SK-N-SH (cell line): ENCODE results near the gene FBXO3. TPM values are rescaled to one million over a fixed set of nuclear protein-coding genes. Genes with fewer than 3 reads are reported as not detected.
A peak's percentile ranks its signal among the peaks of the same experiment; 100 is the strongest.

ENCODE experiments used
- CTCF ChIA-PET: fragments of 300-600, 350-600 bp; formaldehyde crosslinking; extraction: SDS; loops from one replicate; lab custom pipeline; 2021; lab: Yijun Ruan, JAX
- POLR2A ChIA-PET: fragments of 350-600 bp; sonication (Branson Sonifier 250); formaldehyde crosslinking; extraction: SDS; loops from one replicate; lab custom pipeline; 2020; ENCODE audit warnings: antibody characterized with exemption, inconsistent platforms; lab: Yijun Ruan, JAX
- DNase-seq: peaks from one replicate; pipeline ENCODE4 v3.0.0; 2012
- H2AFZ ChIP-seq: fragments of 200-600 bp; sonication (generic); 2 replicates; pipeline ENCODE4 v1.8.1; 2016; ENCODE audit warnings: antibody characterized with exemption, mild to moderate bottlenecking, low read depth
- H3F3A ChIP-seq: fragments of 200-600 bp; sonication (generic); replicated peaks from 2 replicates; pipeline ENCODE3; 2016; ENCODE audit warnings: antibody characterized with exemption, mild to moderate bottlenecking; ENCODE audit not compliant: insufficient read depth
- H3K27ac ChIP-seq, 2 experiments: fragments of 200-500 bp in 1 of 2; fragments of 200-600 bp in 1 of 2; sonication (Bioruptor generic) in 1 of 2; sonication (generic), shearing (Covaris generic) in 1 of 2; 2 replicates each; pipeline versions ENCODE4 v1.5.1 to v1.6.1; 2014 to 2016; ENCODE audit warnings: low read depth in 2 of 2, inconsistent platforms in 1 of 2, low read length in 1 of 2, mild to moderate bottlenecking in 1 of 2, mixed read lengths in 1 of 2
- H3K27me3 ChIP-seq: fragments of 200-600 bp; sonication (generic), shearing (Covaris generic); 2 replicates; pipeline ENCODE4 v1.6.1; 2016; ENCODE audit warnings: mixed run types; ENCODE audit not compliant: insufficient read depth
- H3K36me3 ChIP-seq, 2 experiments: fragments of 200-500 bp in 1 of 2; fragments of 200-600 bp in 1 of 2; sonication (Bioruptor generic) in 1 of 2; sonication (generic) in 1 of 2; replicated peaks in 1 of 2; 2 replicates each; pipeline versions ENCODE3 to v1.5.1; 2014 to 2016; ENCODE audit warnings: low read length in 1 of 2, mild to moderate bottlenecking in 1 of 2; ENCODE audit not compliant: insufficient read depth in 2 of 2, control insufficient read depth in 1 of 2
- H3K4me1 ChIP-seq, 2 experiments: fragments of 200-500 bp in 1 of 2; fragments of 200-600 bp in 1 of 2; sonication (Bioruptor generic) in 1 of 2; sonication (generic), shearing (Covaris generic) in 1 of 2; 2 replicates each; pipeline versions ENCODE4 v1.5.1 to v1.6.1; 2014 to 2016; ENCODE audit warnings: low read depth in 1 of 2, low read length in 1 of 2, mixed run types in 1 of 2; ENCODE audit not compliant: insufficient read depth in 2 of 2, control insufficient read depth in 1 of 2
- H3K4me2 ChIP-seq: fragments of 200-600 bp; sonication (generic), shearing (Covaris generic); 2 replicates; pipeline ENCODE4 v1.6.1; 2017; ENCODE audit warnings: mixed run types
- H3K4me3 ChIP-seq, 2 experiments: fragments of 200-500 bp in 1 of 2; fragments of 200-600 bp in 1 of 2; sonication (Bioruptor generic) in 1 of 2; sonication (generic), shearing (Covaris generic) in 1 of 2; 2 replicates each; pipeline versions ENCODE4 v1.5.1 to v1.8.1; 2014 to 2016; ENCODE audit warnings: low read depth in 2 of 2, inconsistent platforms in 1 of 2, low read length in 1 of 2, mild to moderate bottlenecking in 1 of 2, mixed read lengths in 1 of 2, moderate library complexity in 1 of 2
- H3K79me2 ChIP-seq: fragments of 200-600 bp; sonication (generic); 2 replicates; pipeline ENCODE4 v1.8.1; 2017; ENCODE audit warnings: mild to moderate bottlenecking; ENCODE audit not compliant: insufficient read depth
- H3K9ac ChIP-seq: fragments of 200-600 bp; sonication (generic); 2 replicates; pipeline ENCODE4 v1.6.1; 2017; ENCODE audit warnings: mixed run types
- H3K9me2 ChIP-seq: fragments of 200-600 bp; sonication (generic); 2 replicates; pipeline ENCODE4 v1.6.1; 2017; ENCODE audit warnings: mixed run types
- H3K9me3 ChIP-seq: fragments of 200-600 bp; sonication (generic); 2 replicates; pipeline ENCODE4 v1.6.1; 2017; ENCODE audit warnings: mixed run types, mild to moderate bottlenecking, moderate library complexity
- H4K20me1 ChIP-seq: fragments of 200-600 bp; sonication (generic); 2 replicates; pipeline ENCODE4 v1.6.1; 2017; ENCODE audit warnings: mild to moderate bottlenecking, mixed run types; ENCODE audit not compliant: insufficient read depth
- CHD2 ChIP-seq: fragments of 150-350 bp; IDR thresholded peaks from 2 replicates; pipeline ENCODE4 v1.6.1; 2018; ENCODE audit warnings: low read length; ENCODE audit not compliant: partially characterized antibody
- CTCF ChIP-seq: fragments of 200-600 bp; sonication (generic); IDR thresholded peaks from 2 replicates; pipeline ENCODE4 v1.6.1; 2017; ENCODE audit warnings: antibody characterized with exemption, mild to moderate bottlenecking, moderate library complexity
- ELF1 ChIP-seq: IDR thresholded peaks from 2 replicates; pipeline ENCODE4 v1.4.0; 2012
- EZH2phosphoT487 ChIP-seq: fragments of 200-600 bp; sonication (generic); IDR thresholded peaks from 2 replicates; pipeline ENCODE4 v1.6.1; 2017; ENCODE audit warnings: low read depth, mixed run types, mild to moderate bottlenecking, antibody characterized with exemption, moderate library complexity, borderline replicate concordance
- FOXM1 ChIP-seq: IDR thresholded peaks from 2 replicates; pipeline ENCODE4 v1.4.0; 2012; ENCODE audit warnings: low read depth, mild to moderate bottlenecking
- GABPA ChIP-seq: IDR thresholded peaks from 2 replicates; pipeline ENCODE4 v1.4.0; 2012; ENCODE audit warnings: low read depth, mild to moderate bottlenecking
- JUND ChIP-seq: IDR thresholded peaks from 2 replicates; pipeline ENCODE4 v1.4.0; 2012
- MAX ChIP-seq: IDR thresholded peaks from 2 replicates; pipeline ENCODE4 v1.4.0; 2012; ENCODE audit warnings: low read depth
- NFIC ChIP-seq: IDR thresholded peaks from 2 replicates; pipeline ENCODE4 v1.4.0; 2012; ENCODE audit warnings: borderline replicate concordance
- POLR2AphosphoS5 ChIP-seq: IDR thresholded peaks from 2 replicates; pipeline ENCODE4 v1.6.1; 2012; ENCODE audit warnings: low read depth, low read length
- RAD21 ChIP-seq: IDR thresholded peaks from 2 replicates; pipeline ENCODE4 v1.6.1; 2012; ENCODE audit warnings: mild to moderate bottlenecking, low read length
- RCOR1 ChIP-seq: fragments of 150-350 bp; IDR thresholded peaks from 2 replicates; pipeline ENCODE4 v1.6.1; 2017; ENCODE audit warnings: antibody characterized with exemption, low read length
- REST ChIP-seq: IDR thresholded peaks from 2 replicates; pipeline ENCODE4 v1.6.1; 2012; ENCODE audit warnings: mild to moderate bottlenecking, low read depth, low read length, moderate library complexity
- RFX5 ChIP-seq: IDR thresholded peaks from 2 replicates; pipeline ENCODE4 v1.6.1; 2012; ENCODE audit warnings: mild to moderate bottlenecking, improper control_type of control experiment, low read length
- RXRA ChIP-seq: IDR thresholded peaks from 2 replicates; pipeline ENCODE4 v1.4.0; 2012; ENCODE audit warnings: low read depth, mild to moderate bottlenecking, borderline replicate concordance
- SIN3A ChIP-seq: IDR thresholded peaks from 2 replicates; pipeline ENCODE4 v1.6.1; 2012; ENCODE audit warnings: low read depth, mild to moderate bottlenecking, low read length, moderate library complexity, borderline replicate concordance
- SMC3 ChIP-seq: IDR thresholded peaks from 2 replicates; pipeline ENCODE4 v1.6.1; 2012; ENCODE audit warnings: low read depth, low read length, improper control_type of control experiment
- TCF12 ChIP-seq: IDR thresholded peaks from 2 replicates; pipeline ENCODE4 v1.4.0; 2012
- USF1 ChIP-seq: IDR thresholded peaks from 2 replicates; pipeline ENCODE4 v1.4.0; 2012; ENCODE audit warnings: low read depth, borderline replicate concordance
- ZBTB33 ChIP-seq: IDR thresholded peaks from 2 replicates; pipeline ENCODE4 v1.4.0; 2012; ENCODE audit warnings: low read depth, borderline replicate concordance
- WGBS: methylation state at CpG from one replicate; pipeline ENCODE4 v1.1.6; 2017; ENCODE audit warnings: low lambda C conversion rate; 5-methylcytosine and 5-hydroxymethylcytosine counted together
- polyA plus RNA-seq, 3 experiments: library from polyadenylated mRNA; depleted of rRNA; stranded (reverse); fragments of >200 nt; gene quantifications; 2 replicates each; pipeline ENCODE4 v1.2.3, GENCODE V29; 2012

The FBXO3 gene
- polyA plus RNA-seq, 1 of the 3 experiments (the other 2 are of a cell fraction) = 17.9 TPM

- no peak overlapping the region for H3K27ac ChIP-seq
- no peaks in the 10 kb centered on the region for H4K20me1 ChIP-seq
- 23% methylated on average over 12 of the region's 12 CpGs for WGBS
- ChIA-PET POLR2A (no interaction called here), CTCF (interaction anchor here (0.6 to 8.2 kb wide), 42 partner anchors 10 to 646 kb away, joined by 3 to 213 read pairs (median 4); partner anchors contain the start of gene FBXO3)
- H3K4me1 ChIP-seq = no peaks in the 10 kb centered on the region; a peak in 2 of 4 replicates
- H3K9me2 ChIP-seq = no peaks in the 10 kb centered on the region
- H3F3A ChIP-seq = no peaks in the 10 kb centered on the region
- peak overlapping the region; percentile 25; the same call in 1 of the 2 replicates for H2AFZ ChIP-seq
- no peak overlapping the region for H3K9ac ChIP-seq
- TF ChIP-seq RAD21 (peak; percentile 83), TCF12 (no peak), REST (no peak), CHD2 (no peak), USF1 (no peak), ZBTB33 (no peak), EZH2phosphoT487 (no peak), POLR2AphosphoS5 (no peak), GABPA (no peak), NFIC (no peak), ELF1 (no peak), RFX5 (no peak), JUND (no peak), FOXM1 (no peak), SIN3A (no peak), MAX (no peak), RCOR1 (0 out of 2 replicates have a peak, but pooled peaks have one; percentile 21), RXRA (no peak), SMC3 (peak; percentile 71), CTCF (peak; percentile 88)
- TF ChIP-seq, all 33 proteins: peak for 4
- Histone ChIP-seq H3K4me3 (peak overlapping the region in 1 of 2 experiments; percentile 25; a peak in 1 of 4 replicates), H3K36me3 (no peaks in the 10 kb centered on the region), H3K9me3 (no peaks in the 10 kb centered on the region), H3K79me2 (no peaks in the 10 kb centered on the region), H3K27me3 (peaks cover 6% of the 10 kb centered on the region; the same call in 1 of the 2 replicates), H3K4me2 (no peak overlapping the region)
- peak; percentile 71 for DNase-seq
These were observed 34.0 kb upstream of the FBXO3 start for GRCh38 chr11:33808228-33808828.
